ENCODE results near the gene ERN1. TPM values are rescaled to one million over a fixed set of nuclear protein-coding genes. Genes with fewer than 3 reads are reported as not detected.

Gene ERN1
- total and polyA plus RNA-seq, 2 donors (not counting 3 experiments of a cell fraction or from before 2014, with no cell fraction given), result 9.1 to 21.5 TPM

- no peak overlapping the region for H3K27ac ChIP-seq (ENCODE audit: insufficient read depth, low read depth, low read length)
- POLR2A ChIA-PET, result interaction anchor here (0.7 to 1.4 kb wide), 3 partner anchors 21 to 267 kb away, joined by 3 to 12 read pairs (median 3); partner anchors contain the start of gene ERN1
- dilution Hi-C loops (cut with MboI; ENCODE audit: extremely low pct_ligation_motif_present, low sequenced_read_pairs), result no loop called here
These were observed 20.5 kb upstream of the ERN1 start for GRCh38 chr17:64150237-64151015.

More at GRCh38 chr17:64150237-64151015, 20.5 kb upstream of the ERN1 start:
- H3K27me3 ChIP-seq (ENCODE audit: control insufficient read depth in 2 of 2, insufficient read depth in 2 of 2, low read length in 2 of 2), result no peaks in the 10 kb centered on the region
- H3K9me3 ChIP-seq (replicated peaks; ENCODE audit: control insufficient read depth, insufficient read depth, low read length), result no peaks in the 10 kb centered on the region
- no peak overlapping the region for H3K4me2 ChIP-seq (ENCODE audit: insufficient read depth, low read length)
- H2AFZ ChIP-seq (ENCODE audit: low read depth, low read length), result no peak overlapping the region
- H3K4me1 ChIP-seq (ENCODE audit: control insufficient read depth, extremely low read depth, insufficient read depth, low read length), result peaks cover 27% of the 10 kb centered on the region
- FAIRE-seq (no peak), DNase-seq (ENCODE audit: low read depth, low spot score) (no peak)
- peaks cover 2 to 9% of the 10 kb centered on the region in 2 experiments for H3K36me3 ChIP-seq (ENCODE audit: control insufficient read depth in 2 of 2, extremely low read depth in 1 of 2, insufficient read depth in 2 of 2, low read length in 2 of 2)
- H3K4me3 ChIP-seq (replicated peaks in 1 of 3; ENCODE audit: insufficient read depth in 1 of 3, low read depth in 1 of 3, low read length in 3 of 3), result no peak overlapping the region
- H4K20me1 ChIP-seq (replicated peaks; ENCODE audit: control insufficient read depth, extremely low read depth, insufficient read depth, low read length), result no peaks in the 10 kb centered on the region
- intact Hi-C loops (cut with micrococcal nuclease), result no loop called here
- no peak overlapping the region for H3K9ac ChIP-seq (replicated peaks; ENCODE audit: extremely low read depth, insufficient read depth, low read length)
- CTCF ChIA-PET, result interaction anchor here (0.5 to 3.2 kb wide), 4 partner anchors 17 to 44 kb away, joined by 3 to 23 read pairs (median 4); no protein-coding TSS in a partner anchor
- no TSS peak for BruUV-seq (replicated peaks)
- H3K79me2 ChIP-seq (ENCODE audit: control insufficient read depth, insufficient read depth, low read length), result peaks cover 13% of the 10 kb centered on the region
- H3K9me1 ChIP-seq (replicated peaks; ENCODE audit: control insufficient read depth, extremely low read depth, insufficient read depth, low read length), result no peaks in the 10 kb centered on the region
- TF ChIP-seq POLR2A (IDR thresholded peaks at IDR 0.05; ENCODE audit: low read depth, low read length) (no peak), FOS (IDR thresholded peaks at IDR 0.05; ENCODE audit: borderline replicate concordance, insufficient read depth, low read length) (no peak), MYC (IDR thresholded peaks at IDR 0.05; ENCODE audit: low read depth, low read length) (no peak), EZH2 (IDR thresholded peaks at IDR 0.05; ENCODE audit: borderline replicate concordance, low read depth, low read length, severe bottlenecking) (no peak), GATA2 (IDR thresholded peaks at IDR 0.05; ENCODE audit: insufficient read depth, insufficient read length, low read depth, low read length) (no peak), JUN (IDR thresholded peaks at IDR 0.05; ENCODE audit: borderline replicate concordance, insufficient read depth, insufficient read length, low read depth) (no peak)
- TF ChIP-seq, protein P1, sequence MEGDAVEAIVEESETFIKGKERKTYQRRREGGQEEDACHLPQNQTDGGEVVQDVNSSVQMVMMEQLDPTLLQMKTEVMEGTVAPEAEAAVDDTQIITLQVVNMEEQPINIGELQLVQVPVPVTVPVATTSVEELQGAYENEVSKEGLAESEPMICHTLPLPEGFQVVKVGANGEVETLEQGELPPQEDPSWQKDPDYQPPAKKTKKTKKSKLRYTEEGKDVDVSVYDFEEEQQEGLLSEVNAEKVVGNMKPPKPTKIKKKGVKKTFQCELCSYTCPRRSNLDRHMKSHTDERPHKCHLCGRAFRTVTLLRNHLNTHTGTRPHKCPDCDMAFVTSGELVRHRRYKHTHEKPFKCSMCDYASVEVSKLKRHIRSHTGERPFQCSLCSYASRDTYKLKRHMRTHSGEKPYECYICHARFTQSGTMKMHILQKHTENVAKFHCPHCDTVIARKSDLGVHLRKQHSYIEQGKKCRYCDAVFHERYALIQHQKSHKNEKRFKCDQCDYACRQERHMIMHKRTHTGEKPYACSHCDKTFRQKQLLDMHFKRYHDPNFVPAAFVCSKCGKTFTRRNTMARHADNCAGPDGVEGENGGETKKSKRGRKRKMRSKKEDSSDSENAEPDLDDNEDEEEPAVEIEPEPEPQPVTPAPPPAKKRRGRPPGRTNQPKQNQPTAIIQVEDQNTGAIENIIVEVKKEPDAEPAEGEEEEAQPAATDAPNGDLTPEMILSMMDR (IDR thresholded peaks at IDR 0.05; ENCODE audit: extremely low read depth in 1 of 2, insufficient read depth in 1 of 2, low read depth in 1 of 2, low read length in 2 of 2), result no peak
- TF ChIP-seq, protein P2, sequence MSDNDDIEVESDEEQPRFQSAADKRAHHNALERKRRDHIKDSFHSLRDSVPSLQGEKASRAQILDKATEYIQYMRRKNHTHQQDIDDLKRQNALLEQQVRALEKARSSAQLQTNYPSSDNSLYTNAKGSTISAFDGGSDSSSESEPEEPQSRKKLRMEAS (IDR thresholded peaks at IDR 0.05; ENCODE audit: insufficient read depth, insufficient read length), result no peak
